NCI-H1092 treated with DMSO at 0.1 percent for 48 hours (cell line): Measurements from ENCODE around the gene COL16A1.

Source experiments
- DNase-seq: peaks from one replicate; lab custom pipeline; 2025; lab: John Stamatoyannopoulos, UW

Gene COL16A1

GRCh38 chr1:31624309-31624708, 79.5 kb downstream of the COL16A1 start:
- DNase-seq, result no peak

DNA sequence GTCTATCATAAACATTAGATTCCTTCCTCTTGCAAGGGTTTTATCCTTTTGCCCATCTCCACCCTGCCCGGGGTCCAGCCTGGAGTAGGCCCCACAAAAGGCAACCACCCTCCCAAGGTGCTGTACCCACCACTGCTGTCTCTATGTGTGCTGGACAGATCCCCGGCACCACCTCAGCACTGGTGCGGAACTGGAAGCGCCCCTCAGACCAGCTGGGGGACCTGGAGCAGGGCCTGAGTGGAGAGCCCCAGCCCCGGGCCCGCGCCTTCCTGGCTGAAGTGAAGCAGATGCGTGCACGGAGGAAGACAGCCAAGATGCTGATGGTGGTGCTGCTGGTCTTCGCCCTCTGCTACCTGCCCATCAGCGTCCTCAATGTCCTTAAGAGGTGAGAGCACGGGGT, 80.5 kb downstream of the COL16A1 start:
- DNase-seq, result no peak

DNA sequence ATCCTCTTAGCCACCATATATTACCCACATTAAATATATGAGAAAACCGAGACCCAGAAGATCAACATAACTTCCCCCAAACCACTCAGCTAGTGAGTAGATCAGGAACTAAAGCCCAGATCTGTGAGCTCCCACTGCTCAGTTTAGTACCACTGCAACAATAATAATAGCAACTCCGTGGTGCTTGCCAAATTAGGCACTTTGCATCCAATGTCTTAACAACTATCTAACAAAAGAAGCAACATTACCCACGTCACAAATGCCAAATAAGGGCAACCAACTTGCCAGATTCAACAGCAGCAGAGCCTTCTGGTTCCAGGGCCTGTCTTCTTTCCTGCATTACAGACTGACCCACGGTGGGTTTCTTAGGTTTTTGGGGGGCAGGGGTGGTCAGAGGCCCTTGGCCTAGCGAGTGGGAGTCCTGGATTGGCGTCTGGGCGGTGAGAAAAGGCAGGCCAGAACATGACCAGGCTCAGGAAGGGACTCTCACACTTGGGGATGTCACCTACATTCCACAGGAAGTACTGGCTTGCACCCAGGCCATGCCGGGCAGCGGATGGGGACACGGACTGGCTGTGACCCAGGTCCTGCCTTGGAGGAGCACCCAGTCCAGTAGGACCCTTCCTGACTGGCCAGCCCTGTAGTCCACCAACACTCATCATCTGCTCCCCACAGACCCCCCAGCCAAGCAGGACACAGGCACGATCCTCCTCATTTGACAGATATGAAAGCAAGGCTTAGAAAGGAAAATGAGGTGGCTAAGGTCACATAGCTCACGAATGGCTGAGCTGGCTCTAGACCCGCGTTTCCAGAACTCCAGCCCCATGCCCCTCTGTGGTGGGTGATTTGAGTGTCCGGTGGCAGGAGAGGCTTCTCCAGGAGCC, 81.7 kb downstream of the COL16A1 start:
- DNase-seq, result no peak

DNA sequence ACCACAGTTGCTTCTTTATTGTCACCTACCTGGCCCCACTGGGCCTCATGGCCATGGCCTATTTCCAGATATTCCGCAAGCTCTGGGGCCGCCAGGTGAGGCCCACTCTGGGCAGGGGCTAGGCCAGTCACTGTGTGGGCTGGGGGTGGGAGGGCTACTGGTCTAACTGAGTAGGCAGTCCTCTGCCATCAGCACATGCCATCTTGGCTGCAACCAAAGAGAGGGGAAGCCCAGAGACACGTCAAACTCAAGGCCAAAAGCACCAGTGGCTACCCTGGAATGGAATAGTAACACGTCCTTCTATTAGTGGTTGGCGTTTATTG, 82.4 kb downstream of the COL16A1 start:
- DNase-seq, result no peak

DNA sequence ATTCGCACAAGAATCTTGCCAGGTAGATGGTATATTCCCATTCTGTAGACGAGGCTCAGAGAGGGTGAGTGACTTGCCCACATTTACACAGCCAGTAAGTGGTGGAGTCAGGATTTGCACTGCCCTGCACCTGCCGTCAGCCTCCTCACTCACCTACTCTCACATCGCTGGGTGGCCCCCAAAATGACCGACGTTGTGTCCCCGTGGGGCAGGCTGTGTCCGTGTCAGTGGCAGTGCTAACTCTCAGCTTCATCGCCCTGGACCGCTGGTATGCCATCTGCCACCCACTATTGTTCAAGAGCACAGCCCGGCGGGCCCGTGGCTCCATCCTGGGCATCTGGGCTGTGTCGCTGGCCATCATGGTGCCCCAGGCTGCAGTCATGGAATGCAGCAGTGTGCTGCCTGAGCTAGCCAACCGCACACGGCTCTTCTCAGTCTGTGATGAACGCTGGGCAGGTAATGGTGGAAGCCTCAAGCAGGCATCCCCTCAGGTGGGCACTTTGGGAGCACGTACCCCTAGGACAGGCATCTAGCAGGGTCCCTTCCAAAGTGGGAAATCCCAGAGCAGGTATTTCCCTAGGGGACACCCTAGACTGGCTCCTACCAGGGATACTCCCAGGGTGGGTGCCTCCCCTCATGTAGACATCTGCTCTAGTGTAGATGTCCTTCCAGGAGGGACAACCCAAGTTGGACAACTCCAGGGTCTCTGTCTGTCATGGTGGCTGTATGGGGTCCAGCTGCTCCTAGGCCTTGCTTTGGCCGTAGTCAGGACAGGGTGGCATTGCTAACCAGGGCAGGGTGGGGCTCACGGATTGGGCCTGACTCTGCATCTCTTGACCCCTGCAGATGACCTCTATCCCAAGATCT, 83.0 kb downstream of the COL16A1 start:
- no peak for DNase-seq

DNA sequence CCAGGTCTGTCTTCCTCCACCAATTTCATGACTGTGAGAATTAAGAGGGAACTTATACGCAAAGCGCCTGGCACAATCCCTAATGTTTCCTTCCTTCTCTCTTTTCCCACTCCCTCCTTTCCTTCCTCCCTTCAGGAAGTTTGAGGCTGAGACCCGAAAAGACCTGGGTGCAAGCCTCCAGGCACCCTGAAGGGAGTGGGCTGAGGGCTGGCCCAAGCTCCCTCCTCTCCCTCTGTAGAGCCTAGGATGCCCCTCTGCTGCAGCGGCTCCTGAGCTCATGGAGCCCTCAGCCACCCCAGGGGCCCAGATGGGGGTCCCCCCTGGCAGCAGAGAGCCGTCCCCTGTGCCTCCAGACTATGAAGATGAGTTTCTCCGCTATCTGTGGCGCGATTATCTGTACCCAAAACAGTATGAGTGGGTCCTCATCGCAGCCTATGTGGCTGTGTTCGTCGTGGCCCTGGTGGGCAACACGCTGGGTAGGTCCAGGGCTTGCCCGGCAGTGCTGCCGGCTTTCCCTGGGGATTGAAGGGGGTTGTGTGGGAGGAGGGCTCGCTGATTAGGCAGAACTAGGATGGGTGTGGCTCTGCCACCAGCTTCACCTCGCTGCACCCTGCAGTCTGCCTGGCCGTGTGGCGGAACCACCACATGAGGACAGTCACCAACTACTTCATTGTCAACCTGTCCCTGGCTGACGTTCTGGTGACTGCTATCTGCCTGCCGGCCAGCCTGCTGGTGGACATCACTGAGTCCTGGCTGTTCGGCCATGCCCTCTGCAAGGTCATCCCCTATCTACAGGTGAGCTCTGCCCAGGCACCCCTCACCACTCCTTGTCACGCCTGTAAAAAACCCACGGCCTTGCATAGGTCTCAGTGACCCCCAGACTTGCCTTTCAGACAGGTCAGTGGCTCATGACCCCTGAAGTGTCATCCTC, 84.6 kb downstream of the COL16A1 start:
- no peak for DNase-seq

DNA sequence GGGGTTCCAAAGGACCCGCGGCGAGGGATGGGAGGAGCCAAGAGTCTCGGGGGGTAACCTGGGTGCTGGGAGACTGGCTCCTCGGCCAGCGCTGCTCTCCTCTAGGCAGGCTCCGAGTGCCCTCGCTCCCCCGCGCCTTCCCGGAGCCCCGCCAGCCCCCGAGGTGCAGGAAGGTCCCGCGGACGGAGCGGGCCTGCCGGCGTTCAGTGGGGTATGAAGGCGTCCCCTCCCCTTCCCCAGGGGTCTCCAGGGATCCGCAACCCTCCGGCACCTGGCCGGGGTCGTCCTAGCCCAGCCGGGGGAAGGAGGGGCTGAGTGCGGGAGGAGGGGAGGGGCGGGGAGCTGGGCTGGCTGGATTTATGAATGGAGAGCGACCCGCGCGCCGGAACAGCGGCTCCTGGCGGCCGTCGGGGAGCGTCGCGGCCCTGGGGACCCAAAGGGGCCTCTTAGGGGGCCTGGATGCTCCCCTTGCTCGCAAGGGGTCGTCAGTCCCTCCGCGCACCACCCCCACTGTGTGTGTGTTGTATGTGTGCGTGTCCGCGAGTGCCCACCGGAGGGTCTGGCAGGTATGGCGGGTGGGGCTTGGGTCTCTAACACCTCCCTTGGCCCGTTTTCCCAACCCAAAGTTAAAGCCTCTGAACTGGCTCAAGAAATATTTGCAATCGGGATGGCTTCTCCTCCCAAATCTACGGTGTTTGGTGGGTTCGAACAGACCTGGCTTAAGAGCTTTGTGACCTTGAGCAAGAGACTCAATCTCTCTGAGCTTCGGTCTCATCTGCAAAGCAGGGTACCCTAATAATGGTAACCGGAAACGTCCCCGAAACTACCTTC, 85.7 kb downstream of the COL16A1 start:
- no peak for DNase-seq

DNA sequence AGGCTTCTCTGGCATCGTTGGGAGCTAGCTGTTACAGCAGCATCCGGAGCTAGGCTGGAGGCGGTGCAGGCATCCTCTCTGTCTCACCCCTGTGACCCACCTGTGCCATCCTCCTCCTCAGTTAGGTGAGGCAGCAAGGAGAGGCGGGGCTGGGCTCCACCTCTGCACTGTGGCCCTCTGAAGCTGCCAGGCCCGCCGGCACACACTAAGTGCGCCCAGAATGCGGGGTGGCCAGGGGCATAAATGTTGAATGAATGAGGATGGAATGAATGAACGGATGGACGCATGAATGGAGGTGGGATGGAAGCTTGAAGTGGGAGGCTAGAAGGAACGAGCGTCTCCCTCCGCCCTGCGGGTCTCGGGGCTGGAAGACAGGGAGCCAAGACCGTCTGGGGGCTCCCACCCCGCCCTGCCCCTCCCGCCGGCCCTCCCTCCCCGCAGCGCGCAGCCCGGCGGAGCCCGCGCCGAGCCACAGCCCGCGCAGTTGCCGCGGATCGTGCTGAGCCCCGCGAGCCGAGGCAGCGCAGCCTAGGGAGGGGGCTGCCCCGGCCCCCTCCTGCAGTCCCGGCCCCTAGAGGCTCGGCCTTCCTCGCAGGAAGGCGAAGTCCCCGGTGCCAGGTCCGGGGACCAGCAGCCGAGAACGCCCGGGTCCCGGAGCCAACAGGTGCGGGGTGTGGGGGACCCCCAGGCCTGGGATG, 86.5 kb downstream of the COL16A1 start, which contains the start of gene HCRTR1:
Gene HCRTR1 (plus strand): TSS at position 472 of the 698 bp plus-strand sequence. CDS start 1,504 bp downstream, outside the sequence.
- no peak for DNase-seq

DNA sequence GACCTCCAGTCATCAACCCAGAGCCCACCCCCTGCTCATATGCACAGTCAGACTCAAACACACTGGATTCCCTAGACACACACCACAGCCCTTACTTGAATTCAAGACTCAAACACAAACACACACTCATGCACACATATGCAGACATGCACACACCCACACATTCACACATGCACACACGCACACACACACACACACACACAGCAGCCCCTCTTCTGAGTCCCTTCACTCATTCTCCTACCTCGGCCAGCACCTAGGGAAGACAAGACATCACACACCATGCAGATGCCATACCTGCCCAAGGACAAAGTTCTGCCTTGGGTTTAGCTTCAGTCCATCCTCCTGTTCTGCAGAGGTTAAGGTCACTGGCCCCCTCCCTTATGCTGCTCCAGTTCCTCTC, 87.9 kb downstream of the COL16A1 start:
- no peak for DNase-seq

DNA sequence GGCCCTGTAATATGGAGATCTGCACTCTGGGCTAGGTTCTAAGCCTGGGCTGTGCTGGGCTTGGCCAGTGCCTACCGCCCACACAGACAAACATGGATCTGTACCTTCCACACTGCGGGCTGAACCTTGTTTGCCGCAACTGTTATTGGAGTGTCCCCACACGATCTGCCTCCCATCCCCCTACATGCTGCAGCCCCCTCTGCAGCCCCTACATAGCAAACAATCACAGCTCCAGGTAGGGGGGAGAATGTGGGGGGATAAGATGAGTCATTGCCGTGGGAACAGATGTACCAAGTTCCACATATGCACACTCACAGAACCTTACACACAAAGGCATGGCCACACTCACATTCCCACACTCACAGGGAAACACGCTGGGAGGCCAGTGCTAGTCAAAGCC, 88.4 kb downstream of the COL16A1 start:
- DNase-seq, result no peak

- no peak for DNase-seq
Observed at GRCh38 chr1:31614414-31615005, 89.3 kb downstream of the COL16A1 start.

- no peak for DNase-seq
Observed at GRCh38 chr1:31609514-31610118, 94.2 kb downstream of the COL16A1 start.

DNA sequence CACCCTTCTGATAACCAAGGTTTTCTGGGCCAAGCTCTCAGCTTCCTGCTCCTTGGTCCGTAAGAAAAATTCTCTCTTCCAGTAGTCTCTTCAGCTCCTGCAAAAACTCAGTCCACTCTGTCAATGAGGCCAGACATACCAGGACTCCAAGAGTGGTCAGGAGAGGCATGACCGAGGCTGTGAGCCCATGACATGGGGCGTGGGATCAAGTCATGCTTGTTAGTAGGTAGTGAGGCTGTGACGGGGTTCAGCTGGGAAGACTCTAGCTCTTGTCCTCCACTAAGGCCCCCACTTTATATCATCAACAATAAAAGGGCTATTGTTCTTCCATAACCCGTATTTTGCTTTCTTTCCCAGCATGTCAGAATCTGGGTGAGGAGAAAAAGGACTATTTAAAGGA, 96.5 kb downstream of the COL16A1 start:
- DNase-seq, result no peak

- no peak for DNase-seq
Observed at GRCh38 chr1:31605908-31606427, 97.8 kb downstream of the COL16A1 start.
